ENCODE results near the gene PHF5A. TPM values are rescaled to one million over a fixed set of nuclear protein-coding genes. Genes with fewer than 3 reads are reported as not detected.
A peak's percentile ranks its signal among the peaks of the same experiment; 100 is the strongest.

Gene PHF5A
- total and polyA plus RNA-seq, 12 donors = 13.3 to 41.3 (median 21.0) TPM

- 46 to 50% methylated on average over 6 of the region's 6 CpGs for WGBS, 2 donors
- DNase-seq = no peak
- TF ChIP-seq, protein P1, sequence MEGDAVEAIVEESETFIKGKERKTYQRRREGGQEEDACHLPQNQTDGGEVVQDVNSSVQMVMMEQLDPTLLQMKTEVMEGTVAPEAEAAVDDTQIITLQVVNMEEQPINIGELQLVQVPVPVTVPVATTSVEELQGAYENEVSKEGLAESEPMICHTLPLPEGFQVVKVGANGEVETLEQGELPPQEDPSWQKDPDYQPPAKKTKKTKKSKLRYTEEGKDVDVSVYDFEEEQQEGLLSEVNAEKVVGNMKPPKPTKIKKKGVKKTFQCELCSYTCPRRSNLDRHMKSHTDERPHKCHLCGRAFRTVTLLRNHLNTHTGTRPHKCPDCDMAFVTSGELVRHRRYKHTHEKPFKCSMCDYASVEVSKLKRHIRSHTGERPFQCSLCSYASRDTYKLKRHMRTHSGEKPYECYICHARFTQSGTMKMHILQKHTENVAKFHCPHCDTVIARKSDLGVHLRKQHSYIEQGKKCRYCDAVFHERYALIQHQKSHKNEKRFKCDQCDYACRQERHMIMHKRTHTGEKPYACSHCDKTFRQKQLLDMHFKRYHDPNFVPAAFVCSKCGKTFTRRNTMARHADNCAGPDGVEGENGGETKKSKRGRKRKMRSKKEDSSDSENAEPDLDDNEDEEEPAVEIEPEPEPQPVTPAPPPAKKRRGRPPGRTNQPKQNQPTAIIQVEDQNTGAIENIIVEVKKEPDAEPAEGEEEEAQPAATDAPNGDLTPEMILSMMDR (IDR thresholded peaks at IDR 0.05) = no peak
- no peaks in the 10 kb centered on the region for H3K9me3 ChIP-seq
- intact Hi-C loops (cut with DNase I) = no loop called here
- no peak overlapping the region for H3K4me3 ChIP-seq
- ATAC-seq = peak in 2 of 8 donors; percentile 18 to 29
- H3K4me1 ChIP-seq = peaks cover 10 to 89% (median 55%) of the 10 kb centered on the region in 9 donors
- H3K27me3 ChIP-seq = no peaks in the 10 kb centered on the region
- H3K36me3 ChIP-seq = peaks cover 0 to 65% (median 35%) of the 10 kb centered on the region in 9 donors
- peak overlapping the region in 9 of 10 donors; percentile 1 to 66 (median 22) for H3K27ac ChIP-seq
Measured at GRCh38 chr22:41498303-41498835, 29.9 kb upstream of the PHF5A start.

GRCh38 chr22:41491374-41492100 is 23.0 kb upstream of the PHF5A start:
- 48% methylated on average over 5 of the region's 5 CpGs for whole genome bisulfite sequencing, 2 donors
- intact Hi-C loops (cut with DNase I) = no loop called here
- TF ChIP-seq, protein P1 (IDR thresholded peaks at IDR 0.05) = no peak
- no peaks in the 10 kb centered on the region for H3K27me3 ChIP-seq
- H3K4me3 ChIP-seq = no peak overlapping the region
- peak overlapping the region in 9 of 10 donors; percentile 4 to 74 (median 57) for H3K27ac ChIP-seq
- ATAC-seq = peak in 3 of 8 donors; percentile 28 to 52 (median 43)
- no peak for DNase-seq
- H3K9me3 ChIP-seq = no peaks in the 10 kb centered on the region
- peaks cover 0 to 25% (median 0%) of the 10 kb centered on the region in 9 donors for H3K36me3 ChIP-seq
- peaks cover 19 to 99% (median 84%) of the 10 kb centered on the region in 9 donors for H3K4me1 ChIP-seq

- no peaks in the 10 kb centered on the region for H3K27me3 ChIP-seq
- no peak overlapping the region for H3K4me3 ChIP-seq
- WGBS, 2 donors = 59 to 65% methylated on average over 3 of the region's 3 CpGs
- TF ChIP-seq, protein P1 (IDR thresholded peaks at IDR 0.05) = no peak
- peaks cover 19 to 100% (median 85%) of the 10 kb centered on the region in 9 donors for H3K4me1 ChIP-seq
- ATAC-seq (no peak), DNase-seq (no peak)
- intact Hi-C loops (cut with DNase I) = no loop called here
- H3K9me3 ChIP-seq = no peaks in the 10 kb centered on the region
- peaks cover 0 to 2% (median 0%) of the 10 kb centered on the region in 9 donors for H3K36me3 ChIP-seq
- peak overlapping the region in 8 of 10 donors; percentile 1 to 74 (median 49) for H3K27ac ChIP-seq
Measured at GRCh38 chr22:41488596-41489385, 20.3 kb upstream of the PHF5A start.

- H3K4me1 ChIP-seq = peaks cover 19 to 100% (median 85%) of the 10 kb centered on the region in 9 donors
- TF ChIP-seq, protein P1 (IDR thresholded peaks at IDR 0.05) = no peak
- H3K27ac ChIP-seq = peak overlapping the region in 6 of 10 donors; percentile 9 to 74 (median 62)
Measured at GRCh38 chr22:41488076-41488475, 19.6 kb upstream of the PHF5A start.

More at GRCh38 chr22:41488076-41488475, 19.6 kb upstream of the PHF5A start:
- Histone ChIP-seq H3K27me3 (no peaks in the 10 kb centered on the region), H3K9me3 (no peaks in the 10 kb centered on the region), H3K4me3 (no peak overlapping the region), H3K36me3 (peaks cover 0 to 2% (median 0%) of the 10 kb centered on the region in 9 donors)
- intact Hi-C loops (cut with DNase I) = no loop called here
- 56 to 60% methylated on average over 4 of the region's 4 CpGs for WGBS, 2 donors
- no peak for ATAC-seq
- DNase-seq = no peak

Measured in heart right ventricle (tissue), 16 donors.